GM10248 (cell line): Measurements from ENCODE around the gene COMMD7.
"Not testable (repeated sequence)": the region's sequence is repeated elsewhere in the genome, so short reads cannot be mapped to it uniquely, and the experiment has no call there.

Source experiments
- CTCF ChIA-PET: fragments of 300-600 bp; sonication (Branson Sonifier 250); formaldehyde crosslinking; extraction: SDS; loops from one replicate; lab custom pipeline; 2021; ENCODE audit warnings: antibody characterized with exemption; lab: Yijun Ruan, JAX
- POLR2A ChIA-PET: fragments of 350-650 bp; sonication (Branson Sonifier 250); formaldehyde crosslinking; extraction: SDS; loops from one replicate; lab custom pipeline; 2020; ENCODE audit warnings: antibody characterized with exemption; lab: Yijun Ruan, JAX
- DNase-seq: peaks from one replicate; pipeline ENCODE4 v3.0.0; 2012; ENCODE audit errors: extremely low spot score
- TF ChIP-seq, protein P1 (sequence below): IDR thresholded peaks from 2 replicates; pipeline ENCODE4 v1.5.1; 2012; ENCODE audit warnings: mild to moderate bottlenecking, low read depth; ENCODE audit errors: extremely low read depth, missing control alignments, control extremely low read depth

The COMMD7 gene

GRCh38 chr20:32731882-32732266 is 11.4 kb downstream of the COMMD7 start:
- CTCF ChIA-PET, result interaction anchor here (0.7 to 0.8 kb wide), 2 partner anchors 47 to 58 kb away, joined by 3 read pairs; partner anchors contain the start of gene C20orf203
- no peak for DNase-seq
- POLR2A ChIA-PET, result interaction anchor here (0.6 kb wide), 1 partner anchor 12 kb away, joined by 4 read pairs; the partner anchor contains the start of gene COMMD7

DNA sequence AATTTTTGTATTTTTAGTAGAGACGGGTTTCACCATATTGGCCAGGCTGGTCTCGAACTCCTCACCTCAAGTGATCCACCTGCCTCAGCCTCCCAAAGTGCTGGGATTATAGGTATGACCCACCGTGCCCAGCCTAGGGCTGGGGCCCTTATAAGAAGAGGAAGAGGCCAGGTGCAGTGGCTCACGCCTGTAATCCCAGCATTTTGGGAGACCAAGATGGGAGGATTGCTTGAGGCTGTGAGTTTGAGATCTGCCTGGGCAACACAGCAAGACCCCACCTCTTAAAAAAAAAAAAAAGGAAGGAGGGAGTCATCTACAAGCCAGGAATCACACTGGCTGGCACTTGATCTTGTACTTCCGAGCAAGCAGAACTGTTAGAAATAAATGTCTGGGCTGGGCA is 13.9 kb downstream of the COMMD7 start:
- CTCF ChIA-PET, result interaction anchor here (0.8 to 1.4 kb wide), 2 partner anchors 34 to 49 kb away, joined by 4 to 6 read pairs; no protein-coding TSS in a partner anchor
- POLR2A ChIA-PET, DNase-seq: not testable (repeated sequence)

More at GRCh38 chr20:32731882-32732266, 11.4 kb downstream of the COMMD7 start:
- TF ChIP-seq, protein P1, sequence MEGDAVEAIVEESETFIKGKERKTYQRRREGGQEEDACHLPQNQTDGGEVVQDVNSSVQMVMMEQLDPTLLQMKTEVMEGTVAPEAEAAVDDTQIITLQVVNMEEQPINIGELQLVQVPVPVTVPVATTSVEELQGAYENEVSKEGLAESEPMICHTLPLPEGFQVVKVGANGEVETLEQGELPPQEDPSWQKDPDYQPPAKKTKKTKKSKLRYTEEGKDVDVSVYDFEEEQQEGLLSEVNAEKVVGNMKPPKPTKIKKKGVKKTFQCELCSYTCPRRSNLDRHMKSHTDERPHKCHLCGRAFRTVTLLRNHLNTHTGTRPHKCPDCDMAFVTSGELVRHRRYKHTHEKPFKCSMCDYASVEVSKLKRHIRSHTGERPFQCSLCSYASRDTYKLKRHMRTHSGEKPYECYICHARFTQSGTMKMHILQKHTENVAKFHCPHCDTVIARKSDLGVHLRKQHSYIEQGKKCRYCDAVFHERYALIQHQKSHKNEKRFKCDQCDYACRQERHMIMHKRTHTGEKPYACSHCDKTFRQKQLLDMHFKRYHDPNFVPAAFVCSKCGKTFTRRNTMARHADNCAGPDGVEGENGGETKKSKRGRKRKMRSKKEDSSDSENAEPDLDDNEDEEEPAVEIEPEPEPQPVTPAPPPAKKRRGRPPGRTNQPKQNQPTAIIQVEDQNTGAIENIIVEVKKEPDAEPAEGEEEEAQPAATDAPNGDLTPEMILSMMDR, result no peak

DNA sequence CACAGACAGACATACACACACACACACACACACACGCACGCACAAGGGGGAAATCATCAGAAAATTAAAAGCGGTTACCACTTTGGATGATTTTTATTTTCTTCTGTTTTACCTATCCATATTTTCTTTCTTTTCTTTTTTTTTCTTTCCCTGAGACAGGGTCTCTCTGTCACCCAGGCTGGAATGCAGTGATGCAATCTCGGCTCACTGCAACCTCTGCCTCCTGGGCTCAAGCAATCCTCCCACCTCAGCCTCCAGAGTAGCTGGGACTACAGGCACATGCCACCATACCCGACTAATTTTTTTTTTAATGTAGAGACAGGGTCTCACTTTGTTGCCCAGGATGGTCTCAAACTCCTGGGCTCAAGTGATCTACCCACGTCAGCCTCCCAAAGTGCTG is 14.8 kb downstream of the COMMD7 start:
- DNase-seq, POLR2A ChIA-PET, CTCF ChIA-PET: not testable (repeated sequence)

DNA sequence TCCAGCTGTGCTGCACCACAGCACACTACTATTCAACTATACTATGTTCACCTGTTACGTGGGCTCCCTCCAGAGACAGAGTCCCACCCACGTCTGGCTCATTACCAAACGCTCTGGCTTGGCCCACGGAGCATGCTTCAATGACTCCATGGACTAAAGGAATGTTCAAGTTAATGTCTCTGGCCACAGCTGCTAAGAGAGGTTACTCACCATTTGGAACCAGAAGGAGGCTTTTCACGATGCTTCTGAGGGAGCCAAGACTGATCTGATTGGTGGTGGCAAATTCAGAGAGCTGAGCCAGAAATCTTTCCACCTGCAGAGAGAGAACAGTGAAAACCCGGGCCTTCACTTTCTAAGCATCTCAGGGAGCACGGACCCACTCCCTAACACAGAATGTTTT is 15.6 kb downstream of the COMMD7 start:
- ChIA-PET POLR2A (no interaction called here), CTCF (no interaction called here)
- TF ChIP-seq, protein P1, result no peak
- no peak for DNase-seq

GRCh38 chr20:32718749-32719348 is 24.4 kb downstream of the COMMD7 start:
- no peak for DNase-seq
- ChIA-PET POLR2A (no interaction called here), CTCF (interaction anchor here (1.4 to 2.1 kb wide), 2 partner anchors 58 to 60 kb away, joined by 3 to 5 read pairs; no protein-coding TSS in a partner anchor)
- TF ChIP-seq, protein P1, result no peak

- ChIA-PET POLR2A (no interaction called here), CTCF (interaction anchor here (0.7 kb wide), 1 partner anchor 34 kb away, joined by 3 read pairs; no protein-coding TSS in a partner anchor)
- TF ChIP-seq, protein P1, result no peak
- DNase-seq, result no peak
Measured at GRCh38 chr20:32711346-32711745, 31.9 kb downstream of the COMMD7 start.

DNA sequence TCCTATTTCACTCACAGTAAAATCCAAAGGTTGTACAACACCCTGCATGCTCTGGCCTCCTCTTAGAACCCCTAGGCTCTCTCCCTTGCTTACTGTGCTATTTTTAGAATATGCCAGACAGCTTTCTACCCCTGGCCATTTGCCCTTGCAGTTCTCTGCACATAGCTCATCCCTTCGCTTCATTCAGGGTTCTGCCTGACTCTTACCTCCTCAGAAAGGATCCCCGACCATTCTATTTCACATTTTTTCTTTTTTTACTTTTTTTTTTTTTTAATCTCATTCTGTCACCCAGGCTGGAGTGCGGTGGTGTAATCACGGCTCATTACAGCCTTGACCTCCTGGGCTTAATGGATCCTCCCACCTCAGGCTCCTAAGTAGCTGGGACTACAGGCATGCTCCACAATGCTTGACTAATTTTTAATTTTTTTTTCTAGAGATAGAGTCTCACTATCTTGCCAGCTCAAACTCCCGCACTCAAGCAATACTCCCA is 33.6 kb downstream of the COMMD7 start:
- CTCF ChIA-PET, result interaction anchor here (0.9 to 2.6 kb wide), 2 partner anchors 13 to 69 kb away, joined by 4 to 8 read pairs; no protein-coding TSS in a partner anchor
- POLR2A ChIA-PET, result no interaction called here
- TF ChIP-seq, protein P1, result no peak
- DNase-seq, result no peak

DNA sequence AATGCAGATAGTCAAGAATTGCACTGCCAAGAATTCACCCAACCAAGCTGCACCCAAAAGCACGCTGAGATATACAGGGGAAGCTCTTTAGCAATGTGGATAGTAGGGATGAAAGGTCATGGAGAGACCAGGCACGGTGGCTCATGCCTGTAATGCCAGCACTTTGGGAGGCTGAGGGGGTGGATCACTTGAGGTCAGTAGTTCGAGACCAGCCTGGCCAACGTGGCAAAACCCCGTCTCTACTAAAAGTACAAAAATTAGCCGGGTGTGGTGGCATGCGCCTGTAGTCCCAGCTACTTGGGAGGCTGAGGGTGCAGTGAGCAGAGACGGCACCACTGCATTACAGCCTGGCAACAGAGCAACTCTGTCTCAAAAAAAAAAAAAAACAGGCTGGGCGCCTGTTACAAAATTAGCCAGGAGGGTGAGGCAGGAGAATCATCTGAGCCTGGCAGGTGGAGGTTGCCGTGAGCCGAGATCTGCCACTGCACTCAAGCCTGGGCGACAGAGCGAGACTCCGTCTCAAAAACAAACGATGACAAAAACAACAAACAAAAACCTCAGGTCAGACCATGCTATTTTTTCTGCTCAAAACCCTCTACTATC is 34.1 kb downstream of the COMMD7 start:
- DNase-seq, POLR2A ChIA-PET: not testable (repeated sequence)
- CTCF ChIA-PET, result interaction anchor here (0.9 to 2.6 kb wide), 3 partner anchors 13 to 69 kb away, joined by 3 to 8 read pairs (median 4); no protein-coding TSS in a partner anchor
